ENCODE measurements around the gene NUP42.

Gene NUP42

GRCh38 chr7:23207021-23207420, 25.2 kb downstream of the NUP42 start:
- no peak for DNase-seq
- 0 out of 2 replicates have a peak, but pooled peaks cover 2% of the 10 kb centered on the region for H3K9me3 ChIP-seq
- H3K36me3 ChIP-seq, result no peaks in the 10 kb centered on the region
- no peaks in the 10 kb centered on the region for H3K4me1 ChIP-seq
- no peaks in the 10 kb centered on the region for H3K27me3 ChIP-seq
- H3K4me3 ChIP-seq (ENCODE audit: low read depth, low read length), result no peak overlapping the region
- no peak for TF ChIP-seq CTCF (IDR thresholded peaks at IDR 0.05; ENCODE audit: low read depth, low read length)

- Histone ChIP-seq H3K4me1 (no peaks in the 10 kb centered on the region), H3K4me3 (ENCODE audit: low read depth, low read length) (no peak overlapping the region), H3K27me3 (no peaks in the 10 kb centered on the region), H3K9me3 (0 out of 2 replicates have a peak, but pooled peaks cover 2% of the 10 kb centered on the region), H3K36me3 (no peaks in the 10 kb centered on the region)
- TF ChIP-seq CTCF (IDR thresholded peaks at IDR 0.05; ENCODE audit: low read depth, low read length), result no peak
- no peak for DNase-seq
Observed at GRCh38 chr7:23207884-23208283, 26.0 kb downstream of the NUP42 start.

GRCh38 chr7:23208316-23208715, 26.5 kb downstream of the NUP42 start:
- no peak for TF ChIP-seq CTCF (IDR thresholded peaks at IDR 0.05; ENCODE audit: low read depth, low read length)
- Histone ChIP-seq H3K9me3 (0 out of 2 replicates have a peak, but pooled peaks cover 2% of the 10 kb centered on the region), H3K36me3 (no peaks in the 10 kb centered on the region), H3K4me1 (no peaks in the 10 kb centered on the region), H3K27me3 (no peaks in the 10 kb centered on the region), H3K4me3 (ENCODE audit: low read depth, low read length) (no peak overlapping the region)
- no peak for DNase-seq

GRCh38 chr7:23210506-23210905, 28.7 kb downstream of the NUP42 start:
- Histone ChIP-seq H3K27me3 (no peaks in the 10 kb centered on the region), H3K9me3 (0 out of 2 replicates have a peak, but pooled peaks cover 2% of the 10 kb centered on the region), H3K36me3 (no peaks in the 10 kb centered on the region), H3K4me1 (peaks cover 3% of the 10 kb centered on the region; the same call in 1 of the 2 replicates), H3K4me3 (ENCODE audit: low read depth, low read length) (no peak overlapping the region)
- DNase-seq, result no peak
- no peak for TF ChIP-seq CTCF (IDR thresholded peaks at IDR 0.05; ENCODE audit: low read depth, low read length)

GRCh38 chr7:23211589-23211988, 29.7 kb downstream of the NUP42 start:
- Histone ChIP-seq H3K4me1 (peaks cover 3% of the 10 kb centered on the region; the same call in 1 of the 2 replicates), H3K9me3 (0 out of 2 replicates have a peak, but pooled peaks cover 2% of the 10 kb centered on the region), H3K4me3 (ENCODE audit: low read depth, low read length) (no peak overlapping the region), H3K27me3 (no peaks in the 10 kb centered on the region), H3K36me3 (no peaks in the 10 kb centered on the region)
- no peak for TF ChIP-seq CTCF (IDR thresholded peaks at IDR 0.05; ENCODE audit: low read depth, low read length)
- no peak for DNase-seq

- 0 out of 2 replicates have a peak, but pooled peaks cover 2% of the 10 kb centered on the region for H3K9me3 ChIP-seq
- no peak for DNase-seq
- H3K27me3 ChIP-seq, result no peaks in the 10 kb centered on the region
- H3K36me3 ChIP-seq, result no peaks in the 10 kb centered on the region
- peaks cover 3% of the 10 kb centered on the region; the same call in 1 of the 2 replicates for H3K4me1 ChIP-seq
- no peak overlapping the region for H3K4me3 ChIP-seq (ENCODE audit: low read depth, low read length)
- TF ChIP-seq CTCF (IDR thresholded peaks at IDR 0.05; ENCODE audit: low read depth, low read length), result no peak
Observed at GRCh38 chr7:23212395-23212794, 30.5 kb downstream of the NUP42 start.
